ENCODE results near the gene ADNP2. TPM values are rescaled to one million over a fixed set of nuclear protein-coding genes. Genes with fewer than 3 reads are reported as not detected.

The ADNP2 gene
- 11.3 to 14.3 TPM (median 11.7 TPM) in 5 replicates for total RNA-seq (2022; extraction: Qiagen RNA extraction; ENCODE audit: low read depth)

DNA sequence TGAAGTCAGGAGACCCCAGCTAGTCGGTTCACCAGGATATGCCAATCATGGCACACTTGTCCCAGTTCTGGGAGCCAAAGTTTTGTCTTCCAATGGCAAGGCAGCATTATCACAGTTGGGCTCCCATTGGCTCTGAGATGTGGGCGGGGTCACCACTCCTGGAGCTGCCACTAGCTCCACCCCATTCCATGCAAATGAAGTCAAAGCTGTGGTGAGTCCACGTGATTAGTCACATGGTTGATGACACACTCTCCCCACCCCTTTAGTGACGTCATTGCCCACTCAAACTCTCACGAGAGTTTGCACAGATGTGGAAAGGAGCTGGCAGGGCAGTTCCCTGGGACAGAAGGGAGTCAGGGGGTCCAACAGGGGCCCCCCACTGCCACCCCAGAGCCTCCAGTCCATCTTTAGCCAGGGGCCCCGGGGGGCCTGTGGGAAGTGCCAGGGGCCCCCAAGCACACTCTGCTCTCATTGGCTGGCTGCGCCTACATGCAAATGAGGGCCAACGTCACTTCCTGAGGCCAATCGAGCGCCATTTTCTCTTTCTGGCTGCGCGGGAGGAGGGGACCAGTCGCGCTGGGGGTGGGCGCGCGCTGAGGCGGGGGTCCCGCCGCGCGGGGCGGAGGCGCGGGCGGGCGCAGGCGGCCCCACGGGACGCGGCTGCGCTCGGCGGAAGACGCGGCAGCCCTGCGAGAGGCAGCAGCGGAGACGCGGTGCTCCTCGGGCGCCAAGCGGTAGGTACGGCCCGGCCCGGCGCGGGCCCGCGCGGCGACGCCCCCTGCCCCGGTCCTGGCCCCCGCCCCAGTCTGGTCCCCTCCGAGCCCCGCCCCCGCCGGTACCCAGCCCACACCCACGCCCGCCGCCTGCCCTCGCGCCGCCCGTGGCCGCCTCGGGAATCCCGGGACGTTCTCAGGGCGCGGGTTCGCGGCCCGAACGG is at the start of gene ADNP2:
Gene ADNP2, plus strand, starts transcription at position 524 of the 937 bp plus-strand sequence. CDS start 8,281 bp downstream, outside the sequence.

Other genes starting within 250 kb of the ADNP2 start
- 10.8 to 19.3 TPM (median 16.4 TPM) in 5 replicates for gene SLC66A2, start 157.6 kb upstream of the ADNP2 start, total RNA-seq (2022; extraction: Qiagen RNA extraction; ENCODE audit: low read depth)
- 10.1 to 13.5 TPM (median 12.3 TPM) in 5 replicates for gene HSBP1L1, start 144.6 kb upstream of the ADNP2 start, total RNA-seq (2022; extraction: Qiagen RNA extraction; ENCODE audit: low read depth)
- 85.2 to 162 TPM (median 149 TPM) in 5 replicates for gene TXNL4A, start 120.7 kb upstream of the ADNP2 start, total RNA-seq (2022; extraction: Qiagen RNA extraction; ENCODE audit: low read depth)
- gene RBFA, start 74.8 kb upstream of the ADNP2 start, total RNA-seq (2022; extraction: Qiagen RNA extraction; ENCODE audit: low read depth): 26.9 to 31.3 TPM (median 28.6 TPM) in 5 replicates
- 2.1 to 3.7 TPM (median 3.0 TPM) in 5 replicates for gene PARD6G, start 138.3 kb downstream of the ADNP2 start, total RNA-seq (2022; extraction: Qiagen RNA extraction; ENCODE audit: low read depth)